SK-N-MC (cell line): Measurements from ENCODE around the gene ABCC6.

Experiments
- DNase-seq: peaks from one replicate; pipeline ENCODE4 v3.0.0-alpha.2; 2011; ENCODE audit warnings: low read depth, low spot score
- H3K27ac ChIP-seq: fragments of 200-600 bp; sonication (generic); 2 replicates; pipeline ENCODE4 v1.5.1; 2016; ENCODE audit warnings: mixed run types
- H3K36me3 ChIP-seq: fragments of 200-600 bp; sonication (generic); 2 replicates; pipeline ENCODE4 v1.6.1; 2017; ENCODE audit warnings: antibody characterized with exemption, low read length, mixed read lengths; ENCODE audit not compliant: insufficient read depth
- H3K4me3 ChIP-seq: fragments of 200-600 bp; sonication (generic); 2 replicates; pipeline ENCODE4 v1.5.1; 2016
- H3K9ac ChIP-seq: fragments of 200-600 bp; sonication (generic); 2 replicates; pipeline ENCODE4 v1.8.0; 2017; ENCODE audit warnings: mixed run types, mixed read lengths; ENCODE audit not compliant: insufficient read length
- H3K9me3 ChIP-seq: fragments of 200-600 bp; sonication (generic); 2 replicates; pipeline ENCODE4 v1.6.1; 2017; ENCODE audit warnings: low read depth, mild to moderate bottlenecking, antibody characterized with exemption, low read length, moderate library complexity, mixed read lengths
- EZH2 ChIP-seq: fragments of 200-600 bp; sonication (generic); IDR thresholded peaks from one replicate; pipeline ENCODE4 v1.6.1; 2017; ENCODE audit warnings: antibody characterized with exemption
- FOXP2 ChIP-seq: optimal IDR thresholded peaks from 2 replicates; pipeline ENCODE3; 2011; ENCODE audit warnings: mild to moderate bottlenecking, moderate library complexity; ENCODE audit not compliant: insufficient read depth; ENCODE audit errors: extremely low read length, control extremely low read depth
- POLR2AphosphoS5 ChIP-seq: IDR thresholded peaks from 2 replicates; pipeline ENCODE4 v1.6.1; 2012; ENCODE audit warnings: mild to moderate bottlenecking, low read depth, low read length, borderline replicate concordance

The ABCC6 gene

GRCh38 chr16:16137110-16137509 is 86.2 kb downstream of the ABCC6 start:
- peaks cover 32% of the 10 kb centered on the region; the same call in 1 of the 2 replicates for H3K36me3 ChIP-seq
- H3K27ac ChIP-seq = no peak overlapping the region
- TF ChIP-seq POLR2AphosphoS5 (no peak), FOXP2 (no peak), EZH2 (no peak)

GRCh38 chr16:16136588-16136987 is 86.7 kb downstream of the ABCC6 start:
- Histone ChIP-seq H3K9ac (no peak overlapping the region), H3K36me3 (peaks cover 36% of the 10 kb centered on the region; the same call in 1 of the 2 replicates), H3K27ac (no peak overlapping the region), H3K9me3 (no peaks in the 10 kb centered on the region), H3K4me3 (no peak overlapping the region)
- DNase-seq = no peak
- TF ChIP-seq FOXP2 (no peak), EZH2 (no peak), POLR2AphosphoS5 (no peak)

More at GRCh38 chr16:16137110-16137509, 86.2 kb downstream of the ABCC6 start:
- Histone ChIP-seq H3K9ac (no peak overlapping the region), H3K4me3 (no peak overlapping the region), H3K9me3 (no peaks in the 10 kb centered on the region)
- no peak for DNase-seq

- Histone ChIP-seq H3K36me3 (peaks cover 26% of the 10 kb centered on the region; the same call in 1 of the 2 replicates), H3K27ac (no peak overlapping the region), H3K9me3 (no peaks in the 10 kb centered on the region), H3K9ac (no peak overlapping the region), H3K4me3 (no peak overlapping the region)
- TF ChIP-seq POLR2AphosphoS5 (no peak), FOXP2 (no peak), EZH2 (no peak)
- DNase-seq = no peak
Measured at GRCh38 chr16:16133943-16134604, 89.2 kb downstream of the ABCC6 start.

GRCh38 chr16:16131659-16132058 is 91.6 kb downstream of the ABCC6 start:
- TF ChIP-seq FOXP2 = no peak
- H3K9me3 ChIP-seq = no peaks in the 10 kb centered on the region
- H3K27ac ChIP-seq = no peak overlapping the region
- H3K9ac ChIP-seq = no peak overlapping the region
- no peak for DNase-seq
- no peak overlapping the region for H3K4me3 ChIP-seq
- H3K36me3 ChIP-seq = peaks cover 9% of the 10 kb centered on the region; the same call in 1 of the 2 replicates

- Histone ChIP-seq H3K9ac (no peak overlapping the region), H3K9me3 (no peaks in the 10 kb centered on the region), H3K36me3 (peaks cover 4% of the 10 kb centered on the region; the same call in 1 of the 2 replicates), H3K27ac (no peak overlapping the region), H3K4me3 (no peak overlapping the region)
- TF ChIP-seq POLR2AphosphoS5 = no peak
- no peak for TF ChIP-seq EZH2
- no peak for TF ChIP-seq FOXP2
- no peak for DNase-seq
Measured at GRCh38 chr16:16131204-16131603, 92.1 kb downstream of the ABCC6 start.

GRCh38 chr16:16127469-16128116 is 95.7 kb downstream of the ABCC6 start:
- TF ChIP-seq POLR2AphosphoS5 (no peak), EZH2 (no peak), FOXP2 (no peak)
- Histone ChIP-seq H3K36me3 (peaks cover 11% of the 10 kb centered on the region; the same call in 1 of the 2 replicates), H3K27ac (no peak overlapping the region), H3K4me3 (no peak overlapping the region), H3K9me3 (no peaks in the 10 kb centered on the region), H3K9ac (no peak overlapping the region)
- DNase-seq = peak; percentile 8

- peaks cover 15% of the 10 kb centered on the region; the same call in 1 of the 2 replicates for H3K36me3 ChIP-seq
- no peak overlapping the region for H3K9ac ChIP-seq
- no peaks in the 10 kb centered on the region for H3K9me3 ChIP-seq
- TF ChIP-seq EZH2 (no peak), POLR2AphosphoS5 (no peak), FOXP2 (no peak)
- no peak overlapping the region for H3K27ac ChIP-seq
- H3K4me3 ChIP-seq = no peak overlapping the region
- DNase-seq = no peak
Measured at GRCh38 chr16:16126896-16127295, 96.4 kb downstream of the ABCC6 start.

- Histone ChIP-seq H3K4me3 (no peak overlapping the region), H3K27ac (no peak overlapping the region), H3K9ac (no peak overlapping the region), H3K36me3 (peaks cover 13% of the 10 kb centered on the region; the same call in 1 of the 2 replicates), H3K9me3 (no peaks in the 10 kb centered on the region)
- TF ChIP-seq FOXP2 = no peak
- TF ChIP-seq EZH2 = no peak
- TF ChIP-seq POLR2AphosphoS5 = no peak
- DNase-seq = no peak
Measured at GRCh38 chr16:16124974-16125373, 98.3 kb downstream of the ABCC6 start.
